ENCODE results near the gene SLC36A3. TPM values are rescaled to one million over a fixed set of nuclear protein-coding genes. Genes with fewer than 3 reads are reported as not detected.

SLC36A3 gene
- total and polyA plus RNA-seq, 7 donors: not detected

DNA sequence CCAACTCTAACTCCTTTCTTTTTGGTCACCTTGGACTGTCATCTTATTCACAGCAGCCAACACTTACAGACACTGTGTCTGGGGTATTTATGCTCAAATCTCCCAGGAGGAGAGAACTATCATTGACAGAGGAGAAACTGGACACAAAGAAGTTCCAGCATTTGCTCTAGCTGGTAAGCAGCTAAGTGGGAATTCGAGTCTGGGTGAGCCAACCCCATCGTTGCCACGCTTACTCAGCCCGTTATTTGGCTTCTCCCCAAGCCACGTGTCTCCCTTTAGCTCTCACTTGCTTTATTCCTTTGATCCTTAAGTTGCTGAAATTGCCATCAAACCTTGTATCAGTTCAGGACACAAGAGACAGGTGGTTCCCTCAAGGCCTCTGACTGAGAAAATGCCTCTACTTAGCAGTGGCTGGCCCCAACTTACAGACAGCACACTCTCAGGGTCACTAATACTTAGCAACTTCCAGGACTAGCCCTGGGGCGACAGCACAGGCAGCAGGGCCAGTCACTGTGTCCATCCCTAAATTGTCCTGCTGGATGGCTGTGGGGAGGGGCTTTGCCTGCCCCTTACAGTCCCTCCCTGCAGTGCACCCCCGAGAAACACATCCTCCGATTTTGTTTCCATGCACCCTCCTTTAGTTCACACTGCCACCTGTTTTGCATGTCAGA, 42.4 kb upstream of the SLC36A3 start:
- 39 to 53% methylated on average over 8 of the region's 8 CpGs for WGBS, 2 donors
- H3K4me3 ChIP-seq: no peak overlapping the region
- no peaks in the 10 kb centered on the region for H3K36me3 ChIP-seq
- H3K27me3 ChIP-seq: no peaks in the 10 kb centered on the region
- H3K4me1 ChIP-seq: peaks cover 0 to 10% (median 5%) of the 10 kb centered on the region in 4 donors
- H3K27ac ChIP-seq: no peak overlapping the region
- no peak for DNase-seq
- TF ChIP-seq EP300 (IDR thresholded peaks at IDR 0.05) (no peak), POLR2AphosphoS5 (IDR thresholded peaks at IDR 0.05) (no peak)
- intact Hi-C loops (cut with DNase I): no loop called here
- H3K9me3 ChIP-seq: no peaks in the 10 kb centered on the region

DNA sequence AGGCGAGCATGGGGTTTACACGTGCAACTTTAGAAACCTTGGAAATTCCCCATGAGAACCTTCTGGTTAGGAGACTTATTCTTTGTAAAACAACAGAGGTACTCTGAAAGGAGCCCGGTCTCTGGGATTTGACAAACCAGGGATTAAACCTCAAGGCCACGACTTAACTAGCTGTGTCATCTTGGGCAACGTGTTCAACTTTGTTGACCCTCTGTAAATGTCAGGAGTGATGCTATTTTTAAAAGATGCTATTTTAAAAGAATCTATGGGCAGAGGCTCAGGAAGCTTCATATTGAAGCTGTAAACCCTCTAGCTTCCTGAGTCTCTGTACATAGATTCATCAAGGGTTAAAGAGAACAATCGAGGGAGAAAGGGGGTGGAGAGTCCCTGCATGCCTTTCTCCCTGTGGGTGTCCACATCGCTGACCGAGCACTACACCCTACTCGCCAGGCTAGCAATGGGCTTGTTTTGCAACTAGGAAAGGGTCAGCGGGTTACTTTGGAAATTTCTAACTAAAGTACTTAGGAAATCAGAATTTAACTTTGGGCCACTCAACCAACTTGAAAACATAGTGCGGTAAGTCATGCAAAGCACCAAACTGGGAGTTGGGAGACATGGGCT, 41.7 kb upstream of the SLC36A3 start:
- no peaks in the 10 kb centered on the region for H3K27me3 ChIP-seq
- H3K4me3 ChIP-seq: no peak overlapping the region
- DNase-seq: no peak
- TF ChIP-seq EP300 (IDR thresholded peaks at IDR 0.05) (no peak), POLR2A (IDR thresholded peaks at IDR 0.05) (no peak), POLR2AphosphoS5 (IDR thresholded peaks at IDR 0.05) (no peak)
- TF ChIP-seq, protein P1, sequence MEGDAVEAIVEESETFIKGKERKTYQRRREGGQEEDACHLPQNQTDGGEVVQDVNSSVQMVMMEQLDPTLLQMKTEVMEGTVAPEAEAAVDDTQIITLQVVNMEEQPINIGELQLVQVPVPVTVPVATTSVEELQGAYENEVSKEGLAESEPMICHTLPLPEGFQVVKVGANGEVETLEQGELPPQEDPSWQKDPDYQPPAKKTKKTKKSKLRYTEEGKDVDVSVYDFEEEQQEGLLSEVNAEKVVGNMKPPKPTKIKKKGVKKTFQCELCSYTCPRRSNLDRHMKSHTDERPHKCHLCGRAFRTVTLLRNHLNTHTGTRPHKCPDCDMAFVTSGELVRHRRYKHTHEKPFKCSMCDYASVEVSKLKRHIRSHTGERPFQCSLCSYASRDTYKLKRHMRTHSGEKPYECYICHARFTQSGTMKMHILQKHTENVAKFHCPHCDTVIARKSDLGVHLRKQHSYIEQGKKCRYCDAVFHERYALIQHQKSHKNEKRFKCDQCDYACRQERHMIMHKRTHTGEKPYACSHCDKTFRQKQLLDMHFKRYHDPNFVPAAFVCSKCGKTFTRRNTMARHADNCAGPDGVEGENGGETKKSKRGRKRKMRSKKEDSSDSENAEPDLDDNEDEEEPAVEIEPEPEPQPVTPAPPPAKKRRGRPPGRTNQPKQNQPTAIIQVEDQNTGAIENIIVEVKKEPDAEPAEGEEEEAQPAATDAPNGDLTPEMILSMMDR (IDR thresholded peaks at IDR 0.05): no peak
- intact Hi-C loops (cut with DNase I): no loop called here
- H3K36me3 ChIP-seq: no peaks in the 10 kb centered on the region
- no peaks in the 10 kb centered on the region for H3K9me3 ChIP-seq
- no peak overlapping the region for H3K27ac ChIP-seq
- H3K4me1 ChIP-seq: peaks cover 0 to 10% (median 5%) of the 10 kb centered on the region in 4 donors
- 39 to 47% methylated on average over 11 of the region's 11 CpGs for WGBS, 2 donors

DNA sequence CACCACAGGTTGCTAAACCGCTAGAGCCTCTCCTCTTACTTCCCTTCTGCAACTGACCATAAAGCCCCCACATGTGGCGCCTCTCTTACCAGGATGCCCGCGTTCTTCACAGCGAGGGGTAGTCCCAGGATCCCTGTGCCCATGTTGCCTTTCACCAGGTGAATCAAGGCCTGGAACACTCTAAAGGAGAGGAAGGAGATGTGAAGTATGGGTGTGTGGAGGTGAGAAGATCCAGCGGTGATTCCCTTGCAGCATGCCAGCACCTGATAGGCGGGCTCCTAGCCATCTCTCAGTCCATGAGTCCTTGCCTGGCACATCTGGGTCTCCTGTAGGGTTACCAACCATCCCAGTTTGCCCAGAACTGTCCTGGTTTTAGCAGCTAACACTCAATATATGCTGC, 40.5 kb upstream of the SLC36A3 start:
- intact Hi-C loops (cut with DNase I): no loop called here
- WGBS, 2 donors: 91% methylated on average over 7 of the region's 7 CpGs
- Histone ChIP-seq H3K27me3 (no peaks in the 10 kb centered on the region), H3K27ac (no peak overlapping the region), H3K4me1 (peaks cover 0 to 10% (median 5%) of the 10 kb centered on the region in 4 donors), H3K36me3 (no peaks in the 10 kb centered on the region), H3K4me3 (no peak overlapping the region), H3K9me3 (no peaks in the 10 kb centered on the region)
- DNase-seq: no peak
- TF ChIP-seq, protein P1 (IDR thresholded peaks at IDR 0.05): no peak

DNA sequence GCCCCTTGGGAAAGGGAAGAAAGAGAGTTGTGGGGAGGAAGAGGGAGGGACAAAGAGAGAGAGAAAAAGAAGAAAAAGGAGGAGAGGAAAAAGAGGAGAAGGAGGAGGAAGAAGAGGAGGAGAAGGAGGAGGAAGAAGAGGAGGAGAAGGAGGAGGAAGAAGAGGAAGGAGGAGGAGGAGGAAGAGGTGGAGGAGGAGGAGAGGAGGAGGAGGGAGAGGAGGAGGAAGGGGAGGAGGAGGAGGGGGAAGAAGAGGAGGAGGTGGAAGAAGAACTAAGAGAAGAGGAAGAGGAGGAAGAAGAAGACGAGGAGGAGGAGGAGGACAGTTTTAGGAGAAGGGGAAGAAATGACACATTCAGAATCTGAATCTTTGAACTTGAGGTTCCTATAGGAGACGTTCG, 36.4 kb upstream of the SLC36A3 start:
- Histone ChIP-seq H3K4me1 (no peaks in the 10 kb centered on the region), H3K9me3 (no peaks in the 10 kb centered on the region), H3K36me3 (no peaks in the 10 kb centered on the region), H3K4me3 (no peak overlapping the region), H3K27me3 (no peaks in the 10 kb centered on the region), H3K27ac (no peak overlapping the region)
- 77 to 79% methylated on average over 3 of the region's 3 CpGs for WGBS, 2 donors
- TF ChIP-seq EP300 (IDR thresholded peaks at IDR 0.05): no peak
- intact Hi-C loops (cut with DNase I): no loop called here
- no peak for DNase-seq

DNA sequence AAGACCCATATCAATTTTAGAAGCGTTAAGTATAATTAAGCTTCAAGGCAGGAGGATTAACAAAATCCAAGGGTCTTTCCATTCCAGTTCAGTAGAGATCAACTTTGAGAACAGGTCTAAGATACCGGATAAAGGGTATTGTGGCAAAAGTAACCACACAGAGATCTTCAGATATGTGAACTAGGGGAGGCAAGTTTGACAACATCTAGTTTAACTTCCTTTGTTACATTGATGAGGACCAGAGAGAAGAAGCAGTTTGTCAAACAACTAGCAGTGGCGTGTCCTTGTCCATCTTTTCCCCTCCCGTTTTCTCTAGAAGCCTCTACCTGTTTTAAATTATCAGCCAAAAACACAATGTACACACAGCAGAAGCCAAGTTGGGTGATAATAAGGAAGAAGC, 35.2 kb upstream of the SLC36A3 start:
- intact Hi-C loops (cut with DNase I): no loop called here
- H3K4me3 ChIP-seq: no peak overlapping the region
- no peak overlapping the region for H3K27ac ChIP-seq
- TF ChIP-seq POLR2AphosphoS5 (IDR thresholded peaks at IDR 0.05) (no peak), POLR2A (IDR thresholded peaks at IDR 0.05) (no peak), EP300 (IDR thresholded peaks at IDR 0.05) (no peak)
- TF ChIP-seq, protein P1 (IDR thresholded peaks at IDR 0.05): no peak
- H3K9me3 ChIP-seq: no peaks in the 10 kb centered on the region
- no peak for DNase-seq
- no peaks in the 10 kb centered on the region for H3K36me3 ChIP-seq
- WGBS, 2 donors: 70 to 84% methylated on average over 4 of the region's 4 CpGs
- H3K27me3 ChIP-seq: no peaks in the 10 kb centered on the region
- no peaks in the 10 kb centered on the region for H3K4me1 ChIP-seq

DNA sequence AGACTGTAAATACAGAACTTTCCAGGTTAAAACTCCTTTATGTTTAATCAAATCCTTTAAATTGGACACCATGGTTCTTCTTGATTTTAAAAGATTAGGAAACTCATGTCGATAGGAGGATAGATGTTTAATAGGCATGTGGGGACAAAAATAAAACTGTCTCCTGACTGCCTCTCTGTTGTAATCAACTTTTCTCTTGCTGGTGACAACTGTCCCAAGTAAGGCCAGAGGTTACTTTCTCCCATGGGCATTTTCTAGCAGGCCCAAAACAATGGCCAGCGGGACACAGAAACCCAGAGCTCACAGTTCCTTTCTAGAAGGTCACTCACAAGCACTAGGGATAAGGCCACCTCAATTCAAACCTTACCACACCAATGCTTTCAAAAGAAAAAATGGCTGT, 29.3 kb upstream of the SLC36A3 start:
- Histone ChIP-seq H3K9me3 (no peaks in the 10 kb centered on the region), H3K4me1 (no peaks in the 10 kb centered on the region), H3K4me3 (no peak overlapping the region), H3K36me3 (no peaks in the 10 kb centered on the region), H3K27ac (no peak overlapping the region), H3K27me3 (no peaks in the 10 kb centered on the region)
- TF ChIP-seq, protein P1 (IDR thresholded peaks at IDR 0.05): no peak
- TF ChIP-seq POLR2A (IDR thresholded peaks at IDR 0.05) (no peak), POLR2AphosphoS5 (IDR thresholded peaks at IDR 0.05) (no peak), EP300 (IDR thresholded peaks at IDR 0.05) (no peak)
- 88 to 93% methylated on average over 2 of the region's 2 CpGs for WGBS, 2 donors
- intact Hi-C loops (cut with DNase I): no loop called here
- DNase-seq: no peak
